ENCODE data around the gene FANCI. TPM values are rescaled to one million over a fixed set of nuclear protein-coding genes. Genes with fewer than 3 reads are reported as not detected.

FANCI gene
- total RNA-seq, 1 experiment from 2014 or later = 112 TPM

DNA sequence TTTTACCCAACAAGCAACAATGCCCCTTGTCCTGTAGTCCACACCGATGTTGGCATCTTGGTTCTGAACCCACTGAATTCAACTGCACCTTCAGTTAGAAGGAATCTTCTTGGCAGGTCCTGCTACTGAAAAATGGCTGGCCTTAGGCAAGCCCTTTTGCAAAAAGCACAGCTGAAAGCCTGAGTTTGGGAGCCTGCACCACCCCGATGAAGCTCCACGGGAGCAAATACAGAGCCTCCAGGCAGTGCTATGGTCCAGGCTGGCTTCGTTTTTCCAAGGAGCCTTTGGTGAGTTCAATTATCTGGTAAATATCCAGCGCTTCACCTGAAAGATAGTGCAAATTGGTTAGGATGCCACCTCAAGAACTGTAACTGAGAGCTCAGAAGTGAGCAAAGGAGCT, 72.7 kb downstream of the FANCI start:
- TSS peak; percentile 26 for BruUV-seq (replicated peaks)
- POLR2A ChIA-PET = no interaction called here

More for the DNA sequence above, 72.7 kb downstream of the FANCI start:
- Histone ChIP-seq H3K36me3 (ENCODE audit: control insufficient read depth in 1 of 2, insufficient read depth in 2 of 2, low read length in 2 of 2) (peaks cover 68 to 88% of the 10 kb centered on the region in 2 experiments), H3K79me2 (ENCODE audit: insufficient read depth, low read length) (peaks cover 13% of the 10 kb centered on the region; the same call in 1 of the 2 replicates), H2AFZ (ENCODE audit: low read depth, low read length, poor library complexity, severe bottlenecking) (no peak overlapping the region), H3K9ac (ENCODE audit: low read length) (no peak overlapping the region), H3K4me2 (ENCODE audit: low read length) (no peak overlapping the region), H3K27ac (ENCODE audit: low read depth, low read length) (no peak overlapping the region), H3K4me1 (ENCODE audit: control insufficient read depth in 1 of 2, insufficient read depth in 2 of 2, low read length in 2 of 2) (no peaks in the 10 kb centered on the region), H3K27me3 (ENCODE audit: insufficient read depth, low read length) (no peaks in the 10 kb centered on the region), H3K4me3 (replicated peaks in 1 of 2; ENCODE audit: low read depth in 1 of 2, low read length in 2 of 2) (no peak overlapping the region), H3K9me3 (ENCODE audit: control insufficient read depth in 1 of 2, insufficient read depth in 1 of 2, low read depth in 1 of 2, low read length in 2 of 2) (no peaks in the 10 kb centered on the region), H3K9me2 (ENCODE audit: insufficient read depth) (no peaks in the 10 kb centered on the region), H4K20me1 (ENCODE audit: insufficient read depth) (no peaks in the 10 kb centered on the region)
- no peak for TF ChIP-seq JUND (IDR thresholded peaks at IDR 0.05)
- TF ChIP-seq SRF (IDR thresholded peaks at IDR 0.05; ENCODE audit: low read depth) = no peak
- TF ChIP-seq YY1 (IDR thresholded peaks at IDR 0.05; ENCODE audit: extremely low read depth, insufficient replicate concordance, low read depth, low read length) = no peak
- TF ChIP-seq, protein P1, sequence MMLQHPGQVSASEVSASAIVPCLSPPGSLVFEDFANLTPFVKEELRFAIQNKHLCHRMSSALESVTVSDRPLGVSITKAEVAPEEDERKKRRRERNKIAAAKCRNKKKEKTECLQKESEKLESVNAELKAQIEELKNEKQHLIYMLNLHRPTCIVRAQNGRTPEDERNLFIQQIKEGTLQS (IDR thresholded peaks at IDR 0.05) = no peak
- TF ChIP-seq, protein P2, sequence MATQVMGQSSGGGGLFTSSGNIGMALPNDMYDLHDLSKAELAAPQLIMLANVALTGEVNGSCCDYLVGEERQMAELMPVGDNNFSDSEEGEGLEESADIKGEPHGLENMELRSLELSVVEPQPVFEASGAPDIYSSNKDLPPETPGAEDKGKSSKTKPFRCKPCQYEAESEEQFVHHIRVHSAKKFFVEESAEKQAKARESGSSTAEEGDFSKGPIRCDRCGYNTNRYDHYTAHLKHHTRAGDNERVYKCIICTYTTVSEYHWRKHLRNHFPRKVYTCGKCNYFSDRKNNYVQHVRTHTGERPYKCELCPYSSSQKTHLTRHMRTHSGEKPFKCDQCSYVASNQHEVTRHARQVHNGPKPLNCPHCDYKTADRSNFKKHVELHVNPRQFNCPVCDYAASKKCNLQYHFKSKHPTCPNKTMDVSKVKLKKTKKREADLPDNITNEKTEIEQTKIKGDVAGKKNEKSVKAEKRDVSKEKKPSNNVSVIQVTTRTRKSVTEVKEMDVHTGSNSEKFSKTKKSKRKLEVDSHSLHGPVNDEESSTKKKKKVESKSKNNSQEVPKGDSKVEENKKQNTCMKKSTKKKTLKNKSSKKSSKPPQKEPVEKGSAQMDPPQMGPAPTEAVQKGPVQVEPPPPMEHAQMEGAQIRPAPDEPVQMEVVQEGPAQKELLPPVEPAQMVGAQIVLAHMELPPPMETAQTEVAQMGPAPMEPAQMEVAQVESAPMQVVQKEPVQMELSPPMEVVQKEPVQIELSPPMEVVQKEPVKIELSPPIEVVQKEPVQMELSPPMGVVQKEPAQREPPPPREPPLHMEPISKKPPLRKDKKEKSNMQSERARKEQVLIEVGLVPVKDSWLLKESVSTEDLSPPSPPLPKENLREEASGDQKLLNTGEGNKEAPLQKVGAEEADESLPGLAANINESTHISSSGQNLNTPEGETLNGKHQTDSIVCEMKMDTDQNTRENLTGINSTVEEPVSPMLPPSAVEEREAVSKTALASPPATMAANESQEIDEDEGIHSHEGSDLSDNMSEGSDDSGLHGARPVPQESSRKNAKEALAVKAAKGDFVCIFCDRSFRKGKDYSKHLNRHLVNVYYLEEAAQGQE (IDR thresholded peaks at IDR 0.05; ENCODE audit: low read depth) = no peak
- no peak for TF ChIP-seq CEBPB (IDR thresholded peaks at IDR 0.05; ENCODE audit: low read depth)
- no peak for TF ChIP-seq ZFX (IDR thresholded peaks at IDR 0.05)
- TF ChIP-seq ZNF274 (IDR thresholded peaks at IDR 0.05; ENCODE audit: low read depth, low read length) = no peak
- TF ChIP-seq FOSL1 (IDR thresholded peaks at IDR 0.05; ENCODE audit: low read depth) = no peak
- no peak for TF ChIP-seq RAD21 (IDR thresholded peaks at IDR 0.05; ENCODE audit: low read depth)
- TF ChIP-seq EGR1 (IDR thresholded peaks at IDR 0.05; ENCODE audit: low read depth) = no peak
- no peak for TF ChIP-seq ELF1 (IDR thresholded peaks at IDR 0.05; ENCODE audit: borderline replicate concordance, low read depth)
- TF ChIP-seq, protein P3, sequence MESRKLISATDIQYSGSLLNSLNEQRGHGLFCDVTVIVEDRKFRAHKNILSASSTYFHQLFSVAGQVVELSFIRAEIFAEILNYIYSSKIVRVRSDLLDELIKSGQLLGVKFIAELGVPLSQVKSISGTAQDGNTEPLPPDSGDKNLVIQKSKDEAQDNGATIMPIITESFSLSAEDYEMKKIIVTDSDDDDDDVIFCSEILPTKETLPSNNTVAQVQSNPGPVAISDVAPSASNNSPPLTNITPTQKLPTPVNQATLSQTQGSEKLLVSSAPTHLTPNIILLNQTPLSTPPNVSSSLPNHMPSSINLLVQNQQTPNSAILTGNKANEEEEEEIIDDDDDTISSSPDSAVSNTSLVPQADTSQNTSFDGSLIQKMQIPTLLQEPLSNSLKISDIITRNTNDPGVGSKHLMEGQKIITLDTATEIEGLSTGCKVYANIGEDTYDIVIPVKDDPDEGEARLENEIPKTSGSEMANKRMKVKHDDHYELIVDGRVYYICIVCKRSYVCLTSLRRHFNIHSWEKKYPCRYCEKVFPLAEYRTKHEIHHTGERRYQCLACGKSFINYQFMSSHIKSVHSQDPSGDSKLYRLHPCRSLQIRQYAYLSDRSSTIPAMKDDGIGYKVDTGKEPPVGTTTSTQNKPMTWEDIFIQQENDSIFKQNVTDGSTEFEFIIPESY (IDR thresholded peaks at IDR 0.05; ENCODE audit: extremely low read depth, insufficient replicate concordance, low read length) = no peak
- no peak for TF ChIP-seq POLR2A (IDR thresholded peaks at IDR 0.05; ENCODE audit: borderline replicate concordance, extremely low read depth, insufficient read depth, insufficient read length)
- no peak for TF ChIP-seq SIN3A (IDR thresholded peaks at IDR 0.05; ENCODE audit: low read depth)
- TF ChIP-seq TCF7L2 (IDR thresholded peaks at IDR 0.05; ENCODE audit: borderline replicate concordance, extremely low read depth, insufficient read depth, insufficient read length) = no peak
- TF ChIP-seq POLR2AphosphoS5 (IDR thresholded peaks at IDR 0.05; ENCODE audit: low read depth, low read length) = no peak
- no peak for TF ChIP-seq CBX3 (IDR thresholded peaks at IDR 0.05; ENCODE audit: low read depth)
- TF ChIP-seq, protein P4, sequence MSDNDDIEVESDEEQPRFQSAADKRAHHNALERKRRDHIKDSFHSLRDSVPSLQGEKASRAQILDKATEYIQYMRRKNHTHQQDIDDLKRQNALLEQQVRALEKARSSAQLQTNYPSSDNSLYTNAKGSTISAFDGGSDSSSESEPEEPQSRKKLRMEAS (IDR thresholded peaks at IDR 0.05) = no peak
- ATAC-seq (no peak), DNase-seq (ENCODE audit: low read depth, low spot score) (no peak)
- intact Hi-C loops (cut with micrococcal nuclease) = no loop called here
- CTCF ChIA-PET = interaction anchor here (0.9 kb wide), 1 partner anchor 13 kb away, joined by 3 read pairs; no protein-coding TSS in a partner anchor
- RAD21 ChIA-PET (ENCODE audit: low non-redundant PET in 1 of 2, low total read pairs in 2 of 2, uncharacterized antibody in 2 of 2, unreplicated experiment in 2 of 2) = no interaction called here
